ENCODE data around the gene NAP1L5. TPM values are rescaled to one million over a fixed set of nuclear protein-coding genes. Genes with fewer than 3 reads are reported as not detected.

The NAP1L5 gene
- total RNA-seq, 2 donors from 2014 or later = 9.3 to 15.0 TPM

DNA sequence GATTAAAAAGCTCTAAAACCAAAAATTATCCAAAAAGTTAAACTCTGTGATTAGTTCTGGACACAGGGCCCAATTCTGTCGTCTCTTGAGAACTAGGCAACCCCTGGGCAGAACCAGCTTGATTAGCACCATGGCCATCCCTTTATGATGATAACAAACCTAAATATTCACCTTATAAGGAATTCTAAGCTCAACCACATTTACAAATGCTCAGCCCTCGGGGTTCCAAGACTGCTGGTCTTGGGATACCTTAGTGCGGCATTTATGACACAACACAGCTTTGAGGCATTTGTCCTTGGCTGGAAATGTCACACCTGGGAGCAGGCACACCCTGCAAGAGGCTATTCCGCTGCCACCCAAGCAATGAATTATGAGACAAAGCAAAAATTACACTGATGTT lies 27.5 kb upstream of the NAP1L5 start:
- no peak for DNase-seq (ENCODE audit: low spot score)
- intact Hi-C loops (cut with DNase I) = no loop called here

GRCh38 chr4:88724406-88724805 lies 26.8 kb upstream of the NAP1L5 start:
- intact Hi-C loops (cut with DNase I) = no loop called here
- DNase-seq (ENCODE audit: low spot score) = no peak

DNA sequence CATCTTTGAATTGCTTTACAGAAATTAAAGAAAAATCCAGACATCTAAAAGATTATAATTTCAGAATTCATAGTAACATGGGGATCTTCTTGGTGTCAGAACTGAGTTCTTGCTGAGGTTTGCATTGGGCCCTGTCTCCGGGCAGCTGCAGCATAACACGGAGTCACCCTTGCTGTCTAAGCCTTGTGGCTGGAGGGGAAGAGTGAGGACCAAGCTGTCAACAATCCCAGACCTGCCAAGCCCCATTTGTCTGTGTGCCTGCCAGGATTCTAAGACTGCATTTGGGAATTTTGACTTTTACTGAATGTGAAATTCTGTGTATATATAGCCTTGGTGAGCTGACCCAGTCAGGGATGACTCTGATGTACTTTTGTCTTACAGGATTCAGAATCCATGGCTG lies 25.2 kb upstream of the NAP1L5 start:
- no peak for DNase-seq (ENCODE audit: low spot score)
- intact Hi-C loops (cut with DNase I) = no loop called here

- DNase-seq (ENCODE audit: low spot score) = no peak
- intact Hi-C loops (cut with DNase I) = no loop called here
Measured at GRCh38 chr4:88722276-88722780, 24.7 kb upstream of the NAP1L5 start.

GRCh38 chr4:88720451-88721428 lies 23.1 kb upstream of the NAP1L5 start:
- intact Hi-C loops (cut with DNase I) = no loop called here
- no peak for DNase-seq (ENCODE audit: low spot score)

DNA sequence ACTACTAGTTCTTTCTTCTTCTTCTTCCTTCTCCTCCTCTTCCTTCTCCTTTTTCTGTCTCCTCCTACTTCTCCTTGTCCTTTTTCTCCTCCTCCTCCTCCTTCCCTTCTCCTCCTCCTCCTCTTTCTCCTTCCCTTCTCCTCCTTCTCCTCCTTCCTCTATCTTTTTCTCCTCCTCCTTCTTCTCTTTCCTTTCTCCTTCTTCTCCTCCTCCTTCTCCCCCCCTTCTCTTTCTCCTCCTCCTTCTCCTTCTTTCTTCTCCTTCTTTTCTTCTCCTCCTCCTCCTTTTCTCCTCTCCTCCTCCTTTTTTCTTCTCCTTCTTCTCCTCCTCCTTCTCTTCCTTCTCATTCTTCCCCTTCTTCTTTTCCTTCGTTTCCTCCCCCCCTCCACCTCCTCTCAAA lies 21.8 kb upstream of the NAP1L5 start:
- DNase-seq (ENCODE audit: low spot score) = no peak
- intact Hi-C loops (cut with DNase I) = no loop called here

DNA sequence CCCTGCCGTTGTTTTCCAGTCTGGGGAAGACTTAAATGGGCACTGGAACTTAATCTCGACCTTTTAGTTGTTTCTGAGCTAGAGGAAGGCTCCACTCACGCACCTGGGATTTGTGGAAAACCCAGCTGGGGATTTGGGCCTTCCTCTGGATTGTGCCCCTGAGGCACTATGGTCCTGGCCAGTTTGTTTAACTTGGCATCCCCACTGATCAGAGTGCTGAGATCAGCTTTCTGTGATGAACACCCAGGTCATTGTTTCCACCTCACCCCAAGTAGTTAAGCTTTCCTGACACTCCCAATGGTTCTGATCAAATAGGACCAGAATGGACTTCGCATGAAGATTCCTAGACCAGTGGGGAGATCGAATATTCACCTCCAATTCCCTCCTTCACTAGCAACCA lies 20.5 kb upstream of the NAP1L5 start:
- intact Hi-C loops (cut with DNase I) = no loop called here
- DNase-seq (ENCODE audit: low spot score) = no peak

DNA sequence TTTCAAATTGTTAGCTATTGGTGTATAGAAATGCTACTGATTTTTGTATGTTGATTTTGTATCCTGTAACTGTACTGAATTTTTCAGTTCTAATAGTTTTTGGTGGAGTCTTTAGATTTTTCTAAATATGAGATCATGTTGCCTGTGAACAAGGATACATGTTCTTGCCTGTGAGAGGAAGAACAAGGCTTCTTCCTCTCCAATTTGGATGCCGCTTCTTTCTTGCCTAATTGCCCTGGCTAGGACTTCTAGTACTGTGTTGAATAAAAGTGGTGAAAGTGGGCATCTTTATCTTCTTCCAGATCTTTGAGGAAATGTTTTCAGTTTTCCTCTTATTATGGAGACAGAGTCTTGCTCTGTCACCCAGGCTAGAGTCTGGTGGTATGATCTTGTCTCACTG lies 16.2 kb upstream of the NAP1L5 start:
- intact Hi-C loops (cut with DNase I) = no loop called here
- DNase-seq (ENCODE audit: low spot score) = no peak

DNA sequence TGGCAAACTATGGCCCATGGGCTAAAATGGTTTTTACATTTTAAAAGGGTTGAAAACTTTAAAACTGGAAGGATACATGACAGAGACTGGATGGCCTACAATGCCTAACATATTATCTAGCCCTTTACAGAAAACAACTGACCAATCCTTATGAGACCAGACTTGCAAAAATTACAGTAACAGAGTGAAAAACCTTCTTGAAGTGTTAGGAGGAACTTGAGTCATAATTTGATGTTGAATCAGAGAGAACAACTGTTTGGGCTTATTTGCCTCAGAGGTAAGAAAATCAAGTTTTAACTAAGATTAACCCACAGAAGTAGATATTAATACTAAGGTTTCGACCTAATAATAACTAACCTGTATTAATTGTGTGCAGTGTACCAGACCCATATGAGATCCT lies 12.4 kb upstream of the NAP1L5 start:
- no peak for DNase-seq (ENCODE audit: low spot score)
- intact Hi-C loops (cut with DNase I) = loop anchor here in 1 of 2 donors (10.0 kb wide), 1 partner anchor 315 kb away; no protein-coding TSS in a partner anchor

DNA sequence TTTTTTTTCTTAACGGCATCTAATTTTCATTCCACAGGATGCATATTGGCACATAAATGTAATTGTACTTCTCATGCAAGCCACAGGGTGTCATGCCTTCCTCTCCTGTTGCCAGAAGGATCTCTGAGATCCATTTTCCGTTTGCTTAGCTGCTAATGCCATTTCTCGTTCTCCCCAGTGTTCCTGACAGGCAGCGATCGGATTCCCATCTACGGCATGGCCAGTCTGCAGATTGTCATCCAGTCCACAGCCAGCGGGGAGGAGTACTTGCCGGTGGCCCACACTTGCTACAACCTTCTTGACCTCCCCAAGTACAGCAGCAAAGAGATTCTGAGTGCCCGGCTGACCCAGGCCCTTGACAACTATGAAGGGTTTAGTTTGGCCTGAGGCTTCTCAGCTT lies 8.9 kb upstream of the NAP1L5 start:
- intact Hi-C loops (cut with DNase I) = loop anchor here in 1 of 2 donors (10.0 kb wide), 1 partner anchor 318 kb away; no protein-coding TSS in a partner anchor
- DNase-seq (ENCODE audit: low spot score) = no peak

DNA sequence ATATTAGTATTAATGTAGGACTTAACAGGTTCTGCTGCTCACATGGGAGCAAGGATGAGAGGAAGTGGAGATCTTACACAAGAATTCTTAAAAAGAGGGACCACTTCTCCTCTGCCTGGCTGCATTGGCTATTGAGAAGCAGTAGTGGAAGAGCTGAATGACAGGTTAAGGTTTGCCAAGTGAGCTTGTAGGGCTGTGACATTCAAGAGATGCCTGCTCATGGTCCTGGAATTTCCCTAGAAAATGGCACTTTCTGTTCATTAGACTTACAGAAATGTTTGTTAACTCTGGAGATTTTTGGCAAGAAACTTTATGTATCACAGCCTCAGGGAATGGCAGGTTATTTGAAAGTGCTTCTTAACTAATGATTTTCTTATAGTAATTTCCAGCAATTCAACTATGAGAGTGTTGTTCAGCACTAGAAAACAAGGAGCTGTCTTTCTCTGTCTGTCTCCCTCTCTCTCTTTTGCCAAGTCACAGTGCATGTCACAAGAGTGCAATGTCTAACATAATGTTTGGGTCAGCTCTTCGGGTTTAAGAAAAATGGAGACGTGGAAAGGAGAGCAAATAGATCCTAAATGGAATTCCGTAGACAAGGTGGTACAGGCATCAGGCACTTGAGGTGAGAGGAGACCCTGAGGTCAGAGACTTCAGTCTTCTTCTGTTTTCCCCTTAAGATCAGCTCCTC lies 8.3 kb upstream of the NAP1L5 start:
- intact Hi-C loops (cut with DNase I) = loop anchor here in 1 of 2 donors (10.0 kb wide), 1 partner anchor 319 kb away; no protein-coding TSS in a partner anchor
- DNase-seq (ENCODE audit: low spot score) = no peak

DNA sequence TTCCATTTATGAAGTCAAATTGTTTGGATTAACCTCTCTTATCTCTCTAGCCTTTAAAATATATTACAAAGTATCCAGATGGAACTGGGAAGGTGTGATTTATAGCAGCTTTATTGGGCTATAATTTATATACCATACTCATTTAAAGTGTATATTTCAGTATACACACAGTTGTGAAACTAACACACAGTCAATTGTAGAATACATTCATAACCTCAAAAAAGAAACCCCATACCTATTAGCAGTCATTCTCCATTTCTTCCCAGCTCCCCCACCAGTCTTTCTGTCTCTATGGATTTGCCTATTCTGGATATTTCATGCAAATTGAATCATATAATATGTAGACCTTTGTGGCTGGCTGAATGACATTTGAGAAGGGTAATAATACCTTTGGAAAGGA lies 7.6 kb upstream of the NAP1L5 start:
- intact Hi-C loops (cut with DNase I) = loop anchor here in 1 of 2 donors (10.0 kb wide), 1 partner anchor 320 kb away; no protein-coding TSS in a partner anchor
- DNase-seq (ENCODE audit: low spot score) = no peak

- intact Hi-C loops (cut with DNase I) = loop anchor here in 1 of 2 donors (10.0 kb wide), 1 partner anchor 322 kb away; no protein-coding TSS in a partner anchor
- DNase-seq (ENCODE audit: low spot score) = no peak
Measured at GRCh38 chr4:88702782-88703181, 5.2 kb upstream of the NAP1L5 start.

DNA sequence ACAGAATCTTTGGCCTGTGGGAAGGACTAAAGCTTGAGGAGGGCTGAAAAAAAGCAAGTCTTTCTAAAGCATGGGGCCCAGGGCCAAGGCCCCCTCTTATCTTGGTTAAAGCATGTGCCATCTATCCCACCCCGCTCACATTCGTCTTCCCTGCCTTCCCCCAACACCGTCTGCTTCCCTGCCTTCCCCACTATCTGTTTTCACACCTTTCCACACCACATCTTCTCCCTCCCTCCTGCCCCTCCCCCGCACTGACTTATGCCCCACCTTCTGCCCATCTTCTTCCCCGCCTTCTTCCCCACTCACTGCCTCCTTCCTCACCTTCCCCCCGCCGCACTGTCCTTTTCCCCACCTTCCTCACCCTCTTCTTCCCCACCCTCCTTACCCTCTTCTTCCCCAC lies 890 bp upstream of the NAP1L5 start:
- intact Hi-C loops (cut with DNase I) = no loop called here

DNA sequence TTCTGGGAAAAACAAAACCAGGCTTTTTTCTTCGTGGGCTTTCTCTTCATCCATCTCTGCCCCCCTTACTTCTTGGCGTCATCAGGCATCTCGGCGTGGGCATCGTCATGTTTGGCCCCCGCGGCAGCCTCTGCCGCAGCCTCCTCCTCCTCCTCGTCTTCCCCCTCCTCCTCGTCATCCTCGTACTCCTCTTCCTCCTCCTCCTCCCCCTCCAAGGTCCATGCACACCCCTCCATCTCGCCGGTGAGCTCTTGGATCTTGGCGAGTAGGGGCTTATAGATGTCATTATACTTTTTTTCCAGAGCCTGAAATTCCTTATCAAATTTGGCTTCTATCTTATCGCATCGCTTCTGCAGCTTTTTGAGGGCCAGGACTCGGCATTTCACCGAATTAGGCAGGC lies 488 bp downstream of the NAP1L5 start:
- no peak for DNase-seq (ENCODE audit: low spot score)
- intact Hi-C loops (cut with DNase I) = no loop called here

More for the DNA sequence above, 890 bp upstream of the NAP1L5 start:
- DNase-seq (ENCODE audit: low spot score) = no peak

GRCh38 chr4:88696630-88697029 lies 999 bp downstream of the NAP1L5 start:
- DNase-seq (ENCODE audit: low spot score) = no peak
- intact Hi-C loops (cut with DNase I) = no loop called here

GRCh38 chr4:88693792-88694191 lies 3.8 kb downstream of the NAP1L5 start:
- no peak for DNase-seq (ENCODE audit: low spot score)
- intact Hi-C loops (cut with DNase I) = no loop called here

DNA sequence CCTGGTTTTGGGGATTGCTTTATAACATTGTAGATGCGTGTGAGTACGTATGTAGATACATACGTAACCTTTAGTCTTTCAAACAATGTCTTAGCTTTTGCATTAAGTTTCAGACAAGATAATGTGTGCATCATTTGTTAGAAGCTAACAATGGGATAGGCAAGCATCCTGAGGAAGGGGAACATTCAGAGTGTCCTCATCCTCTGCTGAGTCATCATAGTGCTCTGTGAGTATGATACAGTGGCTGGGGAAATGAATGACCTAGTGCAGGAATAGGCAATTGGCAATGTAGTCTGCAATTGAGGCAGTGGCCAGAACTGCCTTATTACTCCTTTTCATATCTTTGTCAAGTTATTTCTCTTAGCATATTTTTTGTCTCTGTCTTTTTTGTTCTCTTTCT lies 7.3 kb downstream of the NAP1L5 start:
- DNase-seq (ENCODE audit: low spot score) = no peak
- intact Hi-C loops (cut with DNase I) = no loop called here

DNA sequence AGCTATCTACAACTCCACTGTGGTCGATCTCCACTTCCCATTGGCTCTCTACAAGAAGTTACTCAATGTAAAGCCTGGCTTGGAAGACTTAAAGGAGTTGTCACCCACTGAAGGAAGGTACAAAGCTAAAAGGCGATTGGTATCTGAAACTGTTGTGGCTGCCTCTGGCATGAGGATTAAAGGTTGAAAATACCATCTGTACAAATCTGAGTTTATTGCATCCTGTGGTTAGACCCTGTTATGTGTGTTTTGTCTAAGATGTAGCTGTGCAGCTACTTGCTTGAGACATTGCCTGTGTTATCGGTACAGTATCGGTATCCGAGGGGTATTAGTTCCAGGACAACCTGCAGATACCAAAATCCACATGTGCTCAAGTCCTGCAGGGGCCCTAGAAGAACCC lies 16.4 kb downstream of the NAP1L5 start:
- DNase-seq (ENCODE audit: low spot score) = no peak
- intact Hi-C loops (cut with DNase I) = no loop called here

- intact Hi-C loops (cut with DNase I) = no loop called here
- no peak for DNase-seq (ENCODE audit: low spot score)
Measured at GRCh38 chr4:88675543-88675942, 22.1 kb downstream of the NAP1L5 start.

Data from posterior vena cava (tissue), 2 donors.